Fibroblast of villous mesenchyme (primary cell): ENCODE results near the gene KRT74. TPM values are rescaled to one million over a fixed set of nuclear protein-coding genes. Genes with fewer than 3 reads are reported as not detected.

Experiments used
- DNase-seq: peaks from one replicate; pipeline ENCODE4 v3.0.0-alpha.2; 2010; ENCODE audit warnings: low read depth
- H3K4me3 ChIP-seq: 2 replicates; pipeline ENCODE4 v1.5.1; 2011; ENCODE audit warnings: low read depth, mild to moderate bottlenecking, low read length
- total RNA-seq: library from RNA; depleted of rRNA; stranded (reverse); fragments of >200 nt; gene quantifications from 2 replicates; pipeline ENCODE4 v1.2.3, GENCODE V29; 2012
- TF ChIP-seq, protein P1 (sequence below): IDR thresholded peaks from 2 replicates; pipeline ENCODE4 v1.5.1; 2012; ENCODE audit warnings: low read depth, mild to moderate bottlenecking, low read length; ENCODE audit not compliant: insufficient read depth

Gene KRT74
- total RNA-seq, 1 donor = not detected

DNA sequence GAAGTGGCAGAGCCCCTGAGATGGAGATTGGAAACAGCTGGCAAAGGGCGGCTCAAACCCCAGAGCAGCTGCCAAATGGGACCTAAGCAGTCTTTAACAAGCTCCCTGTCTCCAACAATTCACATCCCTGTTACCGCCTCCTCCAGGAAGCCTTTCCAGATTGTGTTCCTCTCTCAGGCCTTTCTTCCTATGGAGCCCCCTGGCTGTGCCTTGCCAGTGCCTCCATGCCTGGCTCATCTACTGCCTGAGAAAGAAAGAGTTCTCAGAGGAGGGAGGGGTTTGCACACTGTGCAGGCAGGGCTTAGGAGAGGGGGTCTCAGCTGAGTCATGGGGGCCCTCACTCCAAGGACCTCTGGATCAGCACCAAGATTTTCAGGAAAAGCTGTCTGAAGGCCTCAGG, 8.8 kb upstream of the KRT74 start:
- TF ChIP-seq, protein P1, sequence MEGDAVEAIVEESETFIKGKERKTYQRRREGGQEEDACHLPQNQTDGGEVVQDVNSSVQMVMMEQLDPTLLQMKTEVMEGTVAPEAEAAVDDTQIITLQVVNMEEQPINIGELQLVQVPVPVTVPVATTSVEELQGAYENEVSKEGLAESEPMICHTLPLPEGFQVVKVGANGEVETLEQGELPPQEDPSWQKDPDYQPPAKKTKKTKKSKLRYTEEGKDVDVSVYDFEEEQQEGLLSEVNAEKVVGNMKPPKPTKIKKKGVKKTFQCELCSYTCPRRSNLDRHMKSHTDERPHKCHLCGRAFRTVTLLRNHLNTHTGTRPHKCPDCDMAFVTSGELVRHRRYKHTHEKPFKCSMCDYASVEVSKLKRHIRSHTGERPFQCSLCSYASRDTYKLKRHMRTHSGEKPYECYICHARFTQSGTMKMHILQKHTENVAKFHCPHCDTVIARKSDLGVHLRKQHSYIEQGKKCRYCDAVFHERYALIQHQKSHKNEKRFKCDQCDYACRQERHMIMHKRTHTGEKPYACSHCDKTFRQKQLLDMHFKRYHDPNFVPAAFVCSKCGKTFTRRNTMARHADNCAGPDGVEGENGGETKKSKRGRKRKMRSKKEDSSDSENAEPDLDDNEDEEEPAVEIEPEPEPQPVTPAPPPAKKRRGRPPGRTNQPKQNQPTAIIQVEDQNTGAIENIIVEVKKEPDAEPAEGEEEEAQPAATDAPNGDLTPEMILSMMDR = no peak
- DNase-seq = no peak
- H3K4me3 ChIP-seq = no peak overlapping the region

DNA sequence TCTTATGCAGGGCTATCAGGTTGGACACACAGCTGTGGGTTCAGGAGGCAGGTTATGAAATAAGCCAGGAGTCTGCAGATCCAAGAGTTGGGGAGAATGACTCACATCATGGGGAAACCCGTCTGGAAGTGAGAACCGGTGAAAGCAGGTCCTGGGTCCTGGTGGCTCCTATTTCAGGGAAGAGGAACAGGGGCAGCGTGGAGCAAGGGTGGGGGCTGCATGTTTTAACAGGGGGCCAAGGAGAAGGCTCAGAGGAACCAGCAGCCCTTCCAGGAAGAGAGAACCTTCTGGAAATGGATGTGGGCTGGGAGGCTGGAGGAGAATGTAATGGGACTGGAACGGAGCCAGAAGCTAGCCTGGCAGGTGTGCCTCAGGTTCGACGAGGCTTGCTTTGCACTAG, 7.8 kb upstream of the KRT74 start:
- H3K4me3 ChIP-seq = no peak overlapping the region
- TF ChIP-seq, protein P1 = no peak
- DNase-seq = peak; percentile 18

- TF ChIP-seq, protein P1 = no peak
- H3K4me3 ChIP-seq = no peak overlapping the region
- DNase-seq = no peak
Observed at GRCh38 chr12:52581066-52581465, 7.4 kb upstream of the KRT74 start.

- TF ChIP-seq, protein P1 = no peak
- no peak overlapping the region for H3K4me3 ChIP-seq
- DNase-seq = no peak
Observed at GRCh38 chr12:52580496-52580895, 6.9 kb upstream of the KRT74 start.

DNA sequence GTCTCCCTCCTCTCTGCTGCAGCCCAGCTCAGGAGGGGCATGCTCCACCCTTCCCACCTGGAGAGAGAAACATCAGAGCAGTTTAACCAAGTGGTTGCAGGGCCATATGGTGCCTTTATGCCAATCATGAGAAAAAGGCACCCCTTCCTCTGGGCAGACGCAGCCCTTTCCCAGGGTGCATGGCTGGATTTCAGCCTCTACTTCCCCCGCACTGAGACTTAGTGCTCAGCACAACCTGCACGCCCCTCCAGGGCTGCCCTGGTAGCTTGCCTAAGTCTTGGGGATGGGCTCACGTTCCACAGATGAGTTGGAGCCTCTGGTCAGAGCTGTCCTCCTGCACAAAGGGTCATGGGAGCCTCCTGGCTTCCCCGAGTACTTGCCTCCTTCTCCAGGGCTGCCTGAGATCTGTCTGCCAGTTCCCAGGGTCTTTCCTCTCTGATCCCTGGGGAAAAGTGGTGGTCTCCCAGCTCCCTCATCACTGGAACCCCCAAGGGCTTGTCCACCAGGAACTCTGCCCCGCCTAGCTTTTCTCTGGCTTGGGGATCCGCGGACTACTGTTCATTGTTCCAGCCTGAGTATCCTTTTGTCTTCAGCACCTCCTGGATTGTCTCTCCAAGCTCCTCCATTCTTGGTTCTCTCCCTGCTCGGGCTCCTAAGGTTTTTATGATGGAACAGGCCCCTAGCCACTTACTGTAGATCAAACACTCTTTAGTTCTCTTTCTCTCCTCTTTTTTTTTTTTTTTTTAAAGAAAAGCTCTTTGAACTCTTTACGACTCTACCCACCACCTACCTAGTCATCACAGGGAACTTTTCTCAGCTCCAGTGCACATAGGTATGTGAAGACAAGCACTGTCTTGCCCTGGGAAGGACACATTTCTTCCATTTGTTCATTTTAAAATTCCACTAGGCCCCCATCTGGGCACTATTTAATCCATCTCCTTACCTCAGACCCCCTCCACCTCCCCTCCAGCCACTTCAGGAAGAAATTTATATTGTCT, 6.1 kb upstream of the KRT74 start:
- TF ChIP-seq, protein P1 = no peak
- H3K4me3 ChIP-seq = no peak overlapping the region
- no peak for DNase-seq

GRCh38 chr12:52578469-52578868, 4.8 kb upstream of the KRT74 start:
- H3K4me3 ChIP-seq = no peak overlapping the region
- TF ChIP-seq, protein P1 = no peak
- DNase-seq = no peak
